Measurements from ENCODE around the gene UNC5C.

DNA sequence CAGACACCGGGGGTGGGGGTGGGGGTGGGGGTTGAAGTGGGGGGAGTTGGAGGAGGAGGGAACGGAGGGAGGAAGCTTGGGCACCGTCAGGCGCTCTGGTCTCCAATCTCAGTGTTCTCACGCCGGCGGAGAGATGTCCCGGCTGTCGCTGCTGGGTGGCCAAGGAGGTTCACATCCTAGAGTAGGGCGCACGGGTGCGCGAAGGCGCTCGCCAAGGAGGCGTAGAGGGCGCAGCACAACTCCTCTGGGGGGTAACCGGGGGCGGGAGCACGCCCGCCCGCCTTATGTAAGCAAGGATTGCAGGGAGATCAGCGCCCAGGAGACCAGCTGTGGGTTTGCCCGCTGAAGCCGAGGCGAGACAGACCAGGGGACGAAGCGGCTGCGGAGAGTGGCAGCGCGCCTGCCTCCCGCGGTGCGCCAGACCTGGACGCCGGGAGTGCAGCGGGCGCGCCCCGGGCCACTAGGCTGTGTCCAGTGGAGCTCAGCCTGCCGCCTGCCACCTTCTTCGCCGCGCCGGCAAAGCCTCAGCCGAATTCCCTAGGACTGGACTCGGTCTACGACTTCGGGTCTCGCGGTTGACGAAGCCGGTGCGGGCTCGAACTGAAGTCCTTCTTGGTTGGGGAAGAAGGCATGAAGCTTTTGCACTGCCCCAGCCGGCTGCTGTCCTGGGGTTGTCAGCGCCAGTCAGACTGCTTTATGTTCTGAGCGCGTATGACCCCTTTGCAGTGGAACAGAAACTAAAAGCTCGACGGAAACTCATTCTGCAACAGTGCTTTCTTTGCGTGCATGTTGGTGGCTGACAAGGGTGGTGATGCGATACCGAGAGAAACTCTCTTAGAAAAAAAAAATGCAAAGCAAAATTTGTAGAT is 707 bp upstream of the UNC5C start:
- TF ChIP-seq, protein P1, sequence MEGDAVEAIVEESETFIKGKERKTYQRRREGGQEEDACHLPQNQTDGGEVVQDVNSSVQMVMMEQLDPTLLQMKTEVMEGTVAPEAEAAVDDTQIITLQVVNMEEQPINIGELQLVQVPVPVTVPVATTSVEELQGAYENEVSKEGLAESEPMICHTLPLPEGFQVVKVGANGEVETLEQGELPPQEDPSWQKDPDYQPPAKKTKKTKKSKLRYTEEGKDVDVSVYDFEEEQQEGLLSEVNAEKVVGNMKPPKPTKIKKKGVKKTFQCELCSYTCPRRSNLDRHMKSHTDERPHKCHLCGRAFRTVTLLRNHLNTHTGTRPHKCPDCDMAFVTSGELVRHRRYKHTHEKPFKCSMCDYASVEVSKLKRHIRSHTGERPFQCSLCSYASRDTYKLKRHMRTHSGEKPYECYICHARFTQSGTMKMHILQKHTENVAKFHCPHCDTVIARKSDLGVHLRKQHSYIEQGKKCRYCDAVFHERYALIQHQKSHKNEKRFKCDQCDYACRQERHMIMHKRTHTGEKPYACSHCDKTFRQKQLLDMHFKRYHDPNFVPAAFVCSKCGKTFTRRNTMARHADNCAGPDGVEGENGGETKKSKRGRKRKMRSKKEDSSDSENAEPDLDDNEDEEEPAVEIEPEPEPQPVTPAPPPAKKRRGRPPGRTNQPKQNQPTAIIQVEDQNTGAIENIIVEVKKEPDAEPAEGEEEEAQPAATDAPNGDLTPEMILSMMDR (conservative IDR thresholded peaks at IDR 0.05 in 1 of 2, IDR thresholded peaks at IDR 0.05 in 1 of 2; ENCODE audit: low read depth in 1 of 2, low read length in 2 of 2), result no peak
- TF ChIP-seq EZH2 (IDR thresholded peaks at IDR 0.05; ENCODE audit: low read length, missing control alignments), result no peak

Data from fibroblast of lung (primary cell).